HG02981 (cell line): ENCODE data around the gene GDPGP1.
"Not testable (repeated sequence)": the region's sequence is repeated elsewhere in the genome, so short reads cannot be mapped to it uniquely, and the experiment has no call there.

ENCODE experiments used
- ATAC-seq: cut with Tn5 transposase; IDR thresholded peaks from one replicate; pipeline ENCODE4 v1.9.1; 2021; ENCODE audit warnings: mild to moderate bottlenecking, moderate library complexity; ENCODE audit not compliant: unreplicated experiment

The GDPGP1 gene

DNA sequence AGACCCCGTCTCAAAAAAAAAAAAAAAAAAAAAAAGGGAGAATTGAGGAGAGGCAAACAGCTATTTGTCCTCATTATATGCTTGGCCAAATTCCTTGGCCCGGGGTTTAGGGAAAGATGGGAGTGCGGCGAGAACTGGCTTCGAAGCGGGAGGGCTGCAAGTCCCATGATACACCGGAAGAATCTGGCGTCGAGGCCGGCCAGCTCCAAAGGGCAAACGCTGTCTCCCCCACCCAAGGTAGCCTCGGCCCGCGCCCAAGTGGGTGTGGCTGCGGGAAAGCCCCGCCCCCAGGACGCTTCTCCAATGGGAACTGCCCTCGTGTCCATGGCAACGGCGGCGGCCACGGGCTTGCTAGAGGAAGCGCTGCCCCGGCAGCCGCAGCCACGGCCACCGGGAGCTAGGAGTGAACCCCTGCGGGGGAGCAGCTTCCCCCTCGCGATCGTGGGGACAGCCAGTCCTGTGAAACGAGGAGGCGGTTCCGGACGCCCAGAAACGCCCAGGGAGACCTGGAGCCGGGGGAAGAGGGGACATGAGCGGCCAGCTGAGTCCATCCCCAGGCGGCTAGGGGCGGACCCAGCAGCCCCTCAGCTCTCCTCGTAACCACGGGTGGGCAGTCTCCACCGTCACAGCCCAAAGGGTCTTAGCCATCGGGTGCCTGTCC lies 15.3 kb downstream of the GDPGP1 start, which contains the start of gene TTLL13:
TTLL13 (plus strand) TSS at position 354 of the 661 bp plus-strand sequence. CDS start 1,075 bp downstream, outside the sequence.
- ATAC-seq = peak; percentile 86

- no peak for ATAC-seq
These were observed 23.8 kb downstream of the GDPGP1 start for GRCh38 chr15:90257776-90258175.

DNA sequence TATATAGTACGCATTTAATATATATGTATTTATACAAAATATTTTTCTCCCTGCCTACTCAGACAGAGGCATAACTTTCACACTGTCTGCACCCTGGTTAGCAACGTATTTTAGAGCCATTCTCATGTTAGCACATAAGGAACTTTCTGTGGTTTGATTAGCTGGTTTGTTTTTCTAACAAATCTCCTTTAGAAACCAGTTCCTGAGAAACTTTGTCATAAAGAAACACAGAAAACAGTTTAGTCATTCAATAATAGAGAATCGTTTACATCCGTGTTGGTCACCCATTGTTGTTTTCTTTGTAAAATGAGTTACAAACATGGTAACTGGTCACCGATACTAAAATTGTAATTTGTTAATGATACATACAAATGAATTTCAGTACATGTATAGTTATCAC lies 25.5 kb downstream of the GDPGP1 start:
- ATAC-seq = peak; percentile 75

DNA sequence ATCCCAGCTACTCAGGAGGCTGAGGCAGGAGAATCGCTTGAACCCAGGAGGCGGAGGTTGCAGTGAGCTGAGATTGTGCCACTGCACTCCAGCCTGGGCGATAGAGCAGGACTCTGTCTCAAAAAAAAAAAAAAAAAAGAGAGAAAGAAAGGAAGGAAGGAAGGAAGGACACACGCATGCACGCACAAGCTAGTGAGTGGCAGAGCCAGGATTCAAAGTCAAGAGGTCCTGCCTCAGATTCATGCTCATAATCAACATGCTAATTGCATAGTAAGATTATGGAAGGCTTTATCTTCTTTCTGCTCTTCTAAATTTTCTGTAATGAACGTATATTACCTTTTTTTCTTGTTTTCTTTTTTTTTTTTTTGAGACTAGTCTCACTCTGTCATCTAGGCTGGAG lies 26.7 kb downstream of the GDPGP1 start:
- not testable (repeated sequence) for ATAC-seq

DNA sequence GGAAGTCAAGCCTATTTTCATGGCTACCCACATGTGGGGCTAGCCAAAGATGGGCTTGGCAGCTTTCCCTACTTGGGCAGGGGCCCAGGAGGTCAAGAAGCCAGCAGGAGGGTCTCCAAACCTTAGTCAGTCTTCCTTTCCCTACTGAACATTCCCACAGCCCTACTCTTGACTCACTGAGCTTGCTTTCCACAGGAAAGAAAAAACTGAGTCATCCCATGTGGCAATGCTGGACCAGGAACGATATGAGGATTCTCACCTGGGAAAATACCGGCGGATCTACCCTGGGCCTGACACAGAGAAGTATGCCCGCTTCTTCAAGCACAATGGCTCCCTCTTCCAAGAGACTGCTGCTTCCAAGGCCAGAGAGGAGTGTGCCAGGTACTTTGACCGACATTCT lies 27.8 kb downstream of the GDPGP1 start:
- no peak for ATAC-seq

- no peak for ATAC-seq
These were observed 28.4 kb downstream of the GDPGP1 start for GRCh38 chr15:90262426-90262825.

DNA sequence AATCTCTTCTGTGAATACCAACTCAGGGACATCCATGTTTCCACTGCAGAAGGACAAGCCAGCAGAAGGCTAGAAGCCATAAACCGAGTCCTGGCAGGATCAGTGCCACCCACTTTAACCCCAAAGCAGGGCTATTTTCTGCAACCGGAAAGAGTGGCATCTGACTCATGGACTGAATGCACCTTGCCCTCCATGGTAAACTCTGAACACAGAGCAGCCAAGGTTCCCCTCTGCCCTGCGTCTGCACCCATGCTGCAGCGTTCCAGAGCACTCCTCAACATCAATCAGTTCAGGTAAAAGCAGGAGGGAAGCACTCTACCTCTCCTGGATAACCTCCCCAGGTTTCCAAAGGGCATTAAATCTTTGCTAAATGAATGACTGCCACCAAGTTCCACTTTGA lies 30.7 kb downstream of the GDPGP1 start:
- ATAC-seq = no peak

- peak; percentile 91 for ATAC-seq
These were observed 31.5 kb downstream of the GDPGP1 start, which contains the start of gene NGRN for GRCh38 chr15:90265271-90266060. TSS of gene NGRN (plus strand) at chr15:90265672. CDS start at chr15:90265713, 41 bp downstream.

GRCh38 chr15:90266061-90266431 lies 32.0 kb downstream of the GDPGP1 start:
- ATAC-seq = peak; percentile 3

DNA sequence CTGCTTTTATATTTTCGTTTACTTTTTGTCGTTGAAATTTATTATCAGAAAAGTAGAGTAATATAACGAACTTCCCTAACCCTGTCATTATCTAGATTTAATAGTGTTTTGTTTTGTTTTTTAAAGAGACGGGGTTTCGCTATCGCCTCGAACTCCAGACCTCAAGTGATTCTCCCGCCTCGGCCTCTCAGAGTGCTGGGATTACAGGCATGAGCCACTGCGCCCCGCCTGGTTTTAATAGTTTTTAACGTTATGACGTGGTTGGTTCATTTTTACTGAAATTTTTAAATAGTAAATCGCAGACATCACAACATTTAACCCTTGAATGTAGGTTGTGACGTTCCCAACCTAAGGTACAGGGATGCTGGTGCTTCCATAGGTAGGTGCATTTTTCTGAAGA lies 32.5 kb downstream of the GDPGP1 start:
- ATAC-seq = no peak

DNA sequence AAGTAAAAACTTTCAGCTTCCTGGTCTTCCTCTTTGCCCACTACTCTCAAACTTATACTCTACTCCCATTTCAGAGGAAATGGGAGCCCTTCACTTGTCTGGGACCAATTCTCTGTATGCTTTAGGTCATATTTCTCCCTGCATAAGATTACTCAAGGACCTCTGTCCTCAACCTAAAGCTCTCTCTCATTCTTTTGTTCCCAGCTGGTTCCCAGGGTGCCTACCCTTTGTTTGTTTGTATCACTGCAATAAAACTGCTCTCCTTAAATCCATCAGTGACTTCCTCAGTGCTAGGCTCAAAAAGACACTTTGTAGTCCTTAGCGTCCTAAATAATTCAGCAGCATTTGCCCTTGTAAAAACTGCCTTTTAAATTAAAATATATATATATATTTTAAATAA lies 34.4 kb downstream of the GDPGP1 start:
- no peak for ATAC-seq

- ATAC-seq = no peak
These were observed 36.6 kb downstream of the GDPGP1 start for GRCh38 chr15:90270502-90271150.

DNA sequence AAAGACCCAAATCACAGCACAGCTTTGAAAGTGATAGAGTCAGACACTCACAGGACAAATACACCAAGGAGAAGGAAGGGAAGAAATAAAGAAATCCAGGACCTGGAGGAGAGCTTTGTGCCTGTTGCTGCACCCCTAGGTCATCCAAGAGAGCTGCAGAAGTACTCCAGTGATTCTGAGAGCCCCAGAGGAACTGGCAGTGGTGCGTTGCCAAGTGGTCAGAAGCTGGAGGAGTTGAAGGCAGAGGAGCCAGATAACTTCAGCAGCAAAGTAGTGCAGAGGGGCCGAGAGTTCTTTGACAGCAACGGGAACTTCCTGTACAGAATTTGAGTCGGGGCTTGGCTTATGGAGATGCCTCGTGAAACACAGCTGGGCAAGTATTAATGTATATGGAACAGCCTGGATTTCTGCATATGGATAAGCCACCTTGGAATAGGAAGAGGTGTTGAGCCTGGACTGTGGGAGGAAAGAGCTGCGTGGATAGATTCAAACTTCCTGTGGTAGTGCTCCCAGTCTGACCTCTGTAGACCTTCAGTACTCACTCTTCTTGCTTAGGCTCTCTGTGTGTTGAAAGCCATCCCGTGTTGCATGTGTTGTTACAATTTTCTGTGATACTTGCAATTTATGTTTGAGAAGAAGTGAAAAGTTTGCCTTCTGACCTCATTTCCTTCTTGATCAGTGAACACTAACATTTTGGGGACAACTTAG lies 37.6 kb downstream of the GDPGP1 start:
- no peak for ATAC-seq

DNA sequence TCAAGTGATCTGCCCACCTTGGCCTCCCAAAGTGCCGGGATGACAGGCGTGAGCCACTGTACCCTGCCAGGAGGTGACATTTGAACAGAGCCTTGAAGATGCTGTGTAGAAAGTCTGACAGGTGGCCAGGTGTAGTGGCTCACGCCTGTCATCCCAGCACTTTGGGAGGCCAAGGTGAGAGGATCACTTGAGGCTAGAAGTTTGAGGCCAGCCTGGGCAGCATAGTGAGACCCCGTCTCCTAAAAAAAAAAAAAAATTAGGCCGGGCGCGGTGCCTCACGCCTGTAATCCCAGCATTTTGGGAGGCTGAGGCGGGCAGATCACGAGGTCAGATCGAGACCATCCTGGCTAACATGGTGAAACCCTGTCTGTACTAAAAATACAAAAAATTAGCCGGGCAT lies 44.5 kb downstream of the GDPGP1 start:
- ATAC-seq = not testable (repeated sequence)

- ATAC-seq = not testable (repeated sequence)
These were observed 46.7 kb downstream of the GDPGP1 start for GRCh38 chr15:90280743-90281142.

DNA sequence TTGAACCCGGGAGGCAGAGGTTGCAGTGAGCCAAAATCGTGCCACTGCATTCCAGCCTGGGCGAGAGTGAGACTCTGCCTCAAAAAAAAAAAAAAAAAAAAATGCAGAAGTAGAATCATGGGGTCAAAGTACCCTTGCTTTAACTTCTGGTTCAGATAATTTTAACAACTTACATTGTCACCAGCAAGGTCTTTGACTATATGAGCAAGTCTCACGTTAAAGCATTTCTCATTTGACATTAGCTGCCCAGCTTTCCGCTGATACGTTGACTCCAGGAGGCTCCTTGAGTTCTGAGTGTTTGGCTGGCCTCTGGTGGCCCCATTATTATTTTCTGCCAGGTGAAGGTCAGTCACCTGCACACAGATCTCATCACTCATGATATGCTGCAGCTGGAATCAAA lies 47.6 kb downstream of the GDPGP1 start:
- ATAC-seq = not testable (repeated sequence)

- no peak for ATAC-seq
These were observed 52.7 kb downstream of the GDPGP1 start for GRCh38 chr15:90286678-90287077.

GRCh38 chr15:90287101-90287500 lies 53.1 kb downstream of the GDPGP1 start:
- ATAC-seq = no peak

DNA sequence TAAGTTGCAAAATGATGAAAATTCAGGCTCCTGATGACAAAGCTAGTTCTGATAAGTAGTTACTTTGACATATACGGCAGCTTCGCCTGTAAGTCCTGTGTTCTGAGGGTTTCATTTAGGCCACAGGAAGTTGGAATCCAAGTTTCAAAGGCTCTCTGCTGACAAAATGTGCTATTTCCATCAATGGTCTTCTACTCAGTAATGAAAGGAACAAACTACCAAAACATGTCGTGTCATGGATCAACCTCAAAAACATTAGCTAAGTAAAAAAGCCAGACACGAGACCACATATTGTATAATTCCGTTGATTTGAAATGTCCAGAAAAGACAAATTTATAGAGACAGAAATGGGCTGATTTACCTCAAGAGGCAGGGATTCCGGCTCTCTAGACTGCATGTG lies 53.9 kb downstream of the GDPGP1 start:
- ATAC-seq = no peak

GRCh38 chr15:90291679-90292356 lies 57.8 kb downstream of the GDPGP1 start:
- ATAC-seq = no peak
